Neural progenitor cell (in vitro differentiated cells): Measurements from ENCODE around the gene ZNF512. TPM values are rescaled to one million over a fixed set of nuclear protein-coding genes. Genes with fewer than 3 reads are reported as not detected.

Experiments
- DNase-seq: peaks from one replicate; pipeline ENCODE4 v3.0.0-alpha.2; 2016; ENCODE audit warnings: low spot score
- H2AFZ ChIP-seq: fragments of 200-600 bp; sonication (generic); replicated peaks from 2 replicates; pipeline ENCODE4 v1.6.1; 2016; ENCODE audit warnings: antibody characterized with exemption
- H3F3A ChIP-seq: fragments of 200-600 bp; sonication (generic); 2 replicates; pipeline ENCODE4 v1.6.1; 2016; ENCODE audit warnings: antibody characterized with exemption, low read depth
- H3K27ac ChIP-seq: fragments of 200-600 bp; sonication (generic); 2 replicates; pipeline ENCODE4 v1.5.1; 2016; ENCODE audit warnings: mild to moderate bottlenecking
- H3K27me3 ChIP-seq: fragments of 200-600 bp; sonication (generic); 2 replicates; pipeline ENCODE4 v1.6.1; 2016; ENCODE audit warnings: mild to moderate bottlenecking, moderate library complexity
- H3K36me3 ChIP-seq: fragments of 200-600 bp; sonication (generic); 2 replicates; pipeline ENCODE4 v1.5.1; 2016
- H3K4me1 ChIP-seq: fragments of 200-600 bp; sonication (generic); 2 replicates; pipeline ENCODE4 v1.6.1; 2016; ENCODE audit warnings: mixed run types
- H3K4me2 ChIP-seq: fragments of 200-600 bp; sonication (generic); 2 replicates; pipeline ENCODE4 v1.6.1; 2016
- H3K4me3 ChIP-seq: fragments of 200-600 bp; sonication (generic); 2 replicates; pipeline ENCODE4 v1.5.1; 2016
- H3K79me2 ChIP-seq: fragments of 200-600 bp; sonication (generic); 2 replicates; pipeline ENCODE4 v1.6.1; 2016; ENCODE audit warnings: low read depth
- H3K9ac ChIP-seq: fragments of 200-600 bp; sonication (generic); 2 replicates; pipeline ENCODE4 v1.6.1; 2016
- H3K9me3 ChIP-seq: fragments of 200-600 bp; sonication (generic); 2 replicates; pipeline ENCODE4 v1.5.1; 2016; ENCODE audit warnings: low read depth
- H4K20me1 ChIP-seq: fragments of 200-600 bp; sonication (generic); 2 replicates; pipeline ENCODE4 v1.6.1; 2016; ENCODE audit warnings: low read depth
- H3K27ac Mint-ChIP-seq: 3 replicates; pipeline ENCODE4 v1.8.0; 2021; ENCODE audit warnings: mixed read lengths
- H3K27me3 Mint-ChIP-seq: 2 replicates; pipeline ENCODE4 v1.8.0; 2022; ENCODE audit warnings: low read depth, mild to moderate bottlenecking, inconsistent platforms, moderate library complexity, mixed read lengths; ENCODE audit not compliant: insufficient read depth
- H3K36me3 Mint-ChIP-seq: 3 replicates; pipeline ENCODE4 v1.8.0; 2021; ENCODE audit warnings: mixed read lengths
- H3K4me1 Mint-ChIP-seq: 3 replicates; pipeline ENCODE4 v1.8.0; 2021; ENCODE audit warnings: mixed read lengths
- H3K4me3 Mint-ChIP-seq: 3 replicates; pipeline ENCODE4 v1.8.0; 2021; ENCODE audit warnings: mild to moderate bottlenecking, moderate library complexity, mixed read lengths
- H3K9me3 Mint-ChIP-seq: 3 replicates; pipeline ENCODE4 v1.8.0; 2020; ENCODE audit warnings: mixed read lengths
- CTCF ChIP-seq: fragments of 200-600 bp; sonication (generic); IDR thresholded peaks from 2 replicates; pipeline ENCODE4 v1.5.1; 2017; ENCODE audit warnings: antibody characterized with exemption, mild to moderate bottlenecking
- EZH2 ChIP-seq: fragments of 200-600 bp; sonication (generic); IDR thresholded peaks from 2 replicates; pipeline ENCODE4 v1.6.1; 2017; ENCODE audit warnings: antibody characterized with exemption, mild to moderate bottlenecking, moderate library complexity
- EZH2phosphoT487 ChIP-seq: fragments of 200-600 bp; sonication (generic); IDR thresholded peaks from 2 replicates; pipeline ENCODE4 v1.6.1; 2017; ENCODE audit warnings: antibody characterized with exemption
- total RNA-seq: library from RNA; depleted of rRNA; stranded (reverse); fragments of >200 nt; gene quantifications from 2 replicates; pipeline ENCODE4 v1.2.3, GENCODE V29; 2015; ENCODE audit warnings: low replicate concordance

Gene ZNF512
- total RNA-seq, 1 donor from 2014 or later = 106 TPM

GRCh38 chr2:27561060-27561459, 21.8 kb upstream of the ZNF512 start:
- Histone ChIP-seq H3K4me2 (no peak overlapping the region), H3K27ac (no peak overlapping the region), H3K36me3 (no peaks in the 10 kb centered on the region), H3K9me3 (no peaks in the 10 kb centered on the region), H3K27me3 (peaks cover 13% of the 10 kb centered on the region), H3F3A (no peaks in the 10 kb centered on the region), H3K9ac (no peak overlapping the region), H3K4me1 (no peaks in the 10 kb centered on the region), H2AFZ (no peak overlapping the region), H3K79me2 (no peaks in the 10 kb centered on the region), H4K20me1 (no peaks in the 10 kb centered on the region), H3K4me3 (no peak overlapping the region)
- H3K4me1 Mint-ChIP-seq = no peaks in the 10 kb centered on the region
- no peaks in the 10 kb centered on the region for H3K36me3 Mint-ChIP-seq
- peaks cover 6% of the 10 kb centered on the region for H3K9me3 Mint-ChIP-seq
- H3K4me3 Mint-ChIP-seq = no peak overlapping the region
- no peak overlapping the region for H3K27ac Mint-ChIP-seq
- no peaks in the 10 kb centered on the region for H3K27me3 Mint-ChIP-seq
- DNase-seq = no peak
- TF ChIP-seq EZH2phosphoT487 (no peak), CTCF (no peak), EZH2 (no peak)

- Histone ChIP-seq H3K9ac (no peak overlapping the region), H3K79me2 (no peaks in the 10 kb centered on the region), H3K4me3 (no peak overlapping the region), H3K27ac (no peak overlapping the region), H2AFZ (no peak overlapping the region), H3K4me2 (no peak overlapping the region), H3K36me3 (no peaks in the 10 kb centered on the region), H3K27me3 (peaks cover 67% of the 10 kb centered on the region), H3F3A (no peaks in the 10 kb centered on the region), H3K9me3 (no peaks in the 10 kb centered on the region), H4K20me1 (no peaks in the 10 kb centered on the region), H3K4me1 (no peaks in the 10 kb centered on the region)
- Mint-ChIP-seq H3K4me3 (no peak overlapping the region), H3K9me3 (no peaks in the 10 kb centered on the region), H3K4me1 (no peaks in the 10 kb centered on the region), H3K27me3 (no peaks in the 10 kb centered on the region), H3K27ac (no peak overlapping the region), H3K36me3 (no peaks in the 10 kb centered on the region)
- no peak for DNase-seq
- TF ChIP-seq EZH2phosphoT487 (no peak), CTCF (no peak), EZH2 (no peak)
Observed at GRCh38 chr2:27566628-27567027, 16.2 kb upstream of the ZNF512 start.

- no peak overlapping the region for H2AFZ ChIP-seq
- no peaks in the 10 kb centered on the region for H3K4me1 ChIP-seq
- Mint-ChIP-seq H3K4me3 (no peak overlapping the region), H3K9me3 (no peaks in the 10 kb centered on the region), H3K4me1 (no peaks in the 10 kb centered on the region), H3K27me3 (no peaks in the 10 kb centered on the region), H3K27ac (no peak overlapping the region), H3K36me3 (no peaks in the 10 kb centered on the region)
- H3K4me3 ChIP-seq = no peak overlapping the region
- H3K27ac ChIP-seq = no peak overlapping the region
- H3K9me3 ChIP-seq = no peaks in the 10 kb centered on the region
- no peak overlapping the region for H3K9ac ChIP-seq
- H3K79me2 ChIP-seq = no peaks in the 10 kb centered on the region
- no peak overlapping the region for H3K4me2 ChIP-seq
- H3F3A ChIP-seq = no peaks in the 10 kb centered on the region
- H3K27me3 ChIP-seq = peaks cover 81% of the 10 kb centered on the region
- no peaks in the 10 kb centered on the region for H3K36me3 ChIP-seq
- no peaks in the 10 kb centered on the region for H4K20me1 ChIP-seq
- TF ChIP-seq CTCF (no peak), EZH2phosphoT487 (no peak), EZH2 (no peak)
- DNase-seq = no peak
Observed at GRCh38 chr2:27569398-27569797, 13.4 kb upstream of the ZNF512 start.

GRCh38 chr2:27571197-27571596, 11.6 kb upstream of the ZNF512 start:
- no peaks in the 10 kb centered on the region for H3K4me1 ChIP-seq
- Mint-ChIP-seq H3K36me3 (no peaks in the 10 kb centered on the region), H3K4me1 (no peaks in the 10 kb centered on the region), H3K9me3 (no peaks in the 10 kb centered on the region), H3K4me3 (no peak overlapping the region), H3K27ac (no peak overlapping the region), H3K27me3 (no peaks in the 10 kb centered on the region)
- no peak for TF ChIP-seq EZH2
- no peak for TF ChIP-seq EZH2phosphoT487
- TF ChIP-seq CTCF = no peak
- H3K4me3 ChIP-seq = no peak overlapping the region
- no peaks in the 10 kb centered on the region for H4K20me1 ChIP-seq
- no peaks in the 10 kb centered on the region for H3K9me3 ChIP-seq
- no peak for DNase-seq
- H3K9ac ChIP-seq = no peak overlapping the region
- H3K4me2 ChIP-seq = no peak overlapping the region
- no peaks in the 10 kb centered on the region for H3K36me3 ChIP-seq
- H3K27me3 ChIP-seq = peaks cover 67% of the 10 kb centered on the region
- H3K79me2 ChIP-seq = no peaks in the 10 kb centered on the region
- H3K27ac ChIP-seq = no peak overlapping the region
- no peak overlapping the region for H2AFZ ChIP-seq
- H3F3A ChIP-seq = no peaks in the 10 kb centered on the region
